Skeletal muscle cell (primary cell): ENCODE data around the gene PARP3.
"Not testable (repeated sequence)": the region's sequence is repeated elsewhere in the genome, so short reads cannot be mapped to it uniquely, and the experiment has no call there.

Experiments
- DNase-seq: peaks from one replicate; pipeline ENCODE4 v3.0.0-alpha.2; 2010; ENCODE audit warnings: low read depth
- H3K4me3 ChIP-seq: 2 replicates; pipeline ENCODE4 v1.5.1; 2011; ENCODE audit warnings: low read depth, mild to moderate bottlenecking, control low read depth, low read length, moderate library complexity

PARP3 gene

DNA sequence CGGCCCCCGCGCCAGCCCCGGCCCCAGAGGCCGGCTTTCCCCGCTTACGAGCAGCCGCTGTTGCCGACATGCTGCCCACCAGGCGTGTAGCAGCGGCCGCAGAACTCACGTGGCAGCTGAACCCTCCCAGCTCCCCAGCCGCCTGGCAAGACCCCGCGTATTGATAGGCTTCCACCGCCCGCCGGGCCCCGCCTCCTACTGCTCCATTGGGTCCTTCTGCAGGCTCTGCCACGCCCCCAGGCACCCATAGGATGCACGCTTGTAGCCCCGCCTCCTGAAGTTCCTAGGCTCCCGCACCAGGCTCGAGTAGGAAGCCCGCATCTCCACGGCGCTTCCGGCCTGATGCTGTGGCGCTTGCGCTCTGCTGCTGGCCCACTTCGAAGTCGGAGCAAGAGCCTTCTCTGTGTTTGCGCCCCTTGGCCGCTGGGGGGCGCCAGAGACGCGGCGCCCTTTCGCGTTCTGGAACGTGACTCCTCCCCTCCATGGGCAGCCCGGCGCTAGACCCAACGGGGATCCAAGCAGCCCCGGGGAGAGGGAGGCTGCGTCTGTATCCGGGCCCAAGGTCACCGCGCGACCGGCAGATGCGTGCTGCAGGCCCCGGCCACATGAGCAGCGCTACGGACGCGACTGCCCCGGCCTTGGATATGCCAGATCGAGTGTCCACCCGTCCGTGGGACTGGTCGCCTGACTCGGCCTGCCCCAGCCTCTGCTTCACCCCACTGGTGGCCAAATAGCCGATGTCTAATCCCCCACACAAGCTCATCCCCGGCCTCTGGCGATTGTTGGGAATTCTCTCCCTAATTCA lies at the start of gene PARP3, which contains the start of gene RRP9:
Gene PARP3 (plus strand): TSS at position 566 of the 805 bp plus-strand sequence. CDS start 993 bp downstream, outside the sequence.
Gene RRP9 (minus strand): TSS at position 107 of the 805 bp plus-strand sequence. CDS start 37 bp downstream, at position 70.
- H3K4me3 ChIP-seq, result peak within 1 kb of the TSS; percentile 97
- peak; percentile 100 for DNase-seq

GRCh38 chr3:51894391-51894790 lies 47.8 kb upstream of the PARP3 start:
- DNase-seq, result no peak

DNA sequence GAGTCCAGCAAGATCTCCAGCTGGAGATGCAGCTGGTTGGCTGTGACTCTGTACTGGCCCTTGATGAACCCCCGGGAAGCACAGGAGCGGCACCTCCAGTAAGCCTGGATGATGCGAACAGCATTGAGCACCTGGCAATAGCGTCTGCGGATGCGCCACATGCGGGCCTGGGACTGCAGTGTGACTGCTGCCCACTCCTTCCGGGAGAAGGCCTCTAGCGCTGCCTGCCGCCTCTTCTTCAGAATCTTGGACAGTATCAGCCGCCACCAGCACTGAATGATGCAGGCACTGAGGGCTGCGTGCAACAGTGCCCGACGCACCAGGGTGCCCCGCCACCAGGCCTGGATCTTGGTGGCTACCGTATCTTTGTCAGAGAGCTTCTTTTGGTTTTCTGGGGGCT lies 47.2 kb upstream of the PARP3 start:
- no peak for DNase-seq

More at GRCh38 chr3:51894391-51894790, 47.8 kb upstream of the PARP3 start:
- H3K4me3 ChIP-seq, result no peak overlapping the region

DNA sequence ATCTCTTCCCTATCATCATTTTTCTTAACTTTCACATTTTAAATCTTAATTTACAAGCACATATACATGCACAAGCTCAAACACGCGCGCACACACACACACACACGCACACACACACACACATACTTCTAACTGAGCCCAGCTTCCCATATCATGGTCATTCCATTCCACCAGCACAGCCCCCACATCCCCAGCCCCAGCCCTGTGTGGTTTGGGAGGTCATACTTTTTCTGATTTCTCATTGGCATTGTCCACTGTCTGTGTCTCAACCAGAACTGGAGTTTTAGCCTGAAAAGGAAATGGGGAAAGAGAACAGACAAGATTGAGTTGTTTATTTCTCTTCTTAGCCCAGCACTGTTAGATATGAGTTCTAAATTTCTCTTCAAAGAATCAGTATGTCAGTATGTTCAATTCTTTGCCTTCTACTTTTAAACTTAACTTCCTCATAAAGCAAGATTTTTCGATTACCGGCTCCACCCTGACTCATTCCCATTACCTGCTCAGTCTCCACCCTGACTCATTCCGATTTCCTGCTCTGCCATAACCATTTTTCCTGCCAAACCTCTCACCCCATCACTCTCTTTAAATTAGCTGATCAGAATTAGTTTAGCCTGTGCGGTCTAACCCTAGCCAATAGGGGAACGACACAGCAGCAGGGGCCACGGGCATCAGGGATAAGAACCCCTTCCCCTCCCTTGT lies 45.4 kb upstream of the PARP3 start:
- no peak for DNase-seq

More for the DNA sequence above, 47.2 kb upstream of the PARP3 start:
- no peak overlapping the region for H3K4me3 ChIP-seq

DNA sequence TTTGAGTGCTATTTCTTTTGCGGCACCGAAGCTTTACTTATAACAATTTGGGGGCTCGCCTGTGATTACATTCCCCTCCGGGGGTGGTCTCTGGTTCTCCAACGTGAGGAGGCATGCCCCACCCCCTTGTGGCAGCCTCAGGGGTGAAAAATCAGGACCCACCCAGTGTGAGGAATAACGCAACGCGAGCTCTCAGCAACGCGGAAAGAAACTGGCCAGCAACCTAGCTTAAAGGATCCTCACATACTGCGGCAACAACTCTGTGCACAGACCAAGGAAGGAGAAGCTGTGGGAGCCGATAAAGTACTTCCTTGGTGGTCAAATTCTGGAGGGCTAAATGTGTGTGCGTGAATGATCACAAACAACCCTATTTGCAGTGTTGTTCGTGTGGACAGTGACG lies 44.8 kb upstream of the PARP3 start:
- DNase-seq, result no peak
- no peak overlapping the region for H3K4me3 ChIP-seq

More for the DNA sequence above, 45.4 kb upstream of the PARP3 start:
- no peak overlapping the region for H3K4me3 ChIP-seq

DNA sequence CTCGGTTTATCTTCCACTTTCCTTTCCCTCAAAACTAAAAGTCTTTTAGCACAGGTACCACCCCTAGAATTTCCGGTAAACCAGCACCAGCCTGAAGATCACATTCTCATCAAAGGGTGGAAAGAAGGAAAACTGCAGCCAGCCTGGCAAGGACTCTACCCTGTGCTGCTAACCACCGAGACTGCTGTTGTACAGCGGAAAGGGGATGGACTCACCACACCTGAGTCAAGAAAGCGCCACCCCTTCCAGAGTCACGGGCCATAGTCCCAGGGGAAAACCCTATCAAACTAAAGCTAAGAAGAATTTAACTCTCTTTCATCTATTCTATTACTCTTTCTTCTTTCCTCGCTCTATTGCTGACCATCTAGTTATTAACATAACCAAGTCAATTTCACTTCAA lies 42.1 kb upstream of the PARP3 start:
- not testable (repeated sequence) for H3K4me3 ChIP-seq, DNase-seq

GRCh38 chr3:51902361-51902760 lies 39.8 kb upstream of the PARP3 start:
- not testable (repeated sequence) for H3K4me3 ChIP-seq, DNase-seq

- H3K4me3 ChIP-seq, result no peak overlapping the region
- no peak for DNase-seq
These were observed 37.9 kb upstream of the PARP3 start for GRCh38 chr3:51904034-51904823.

DNA sequence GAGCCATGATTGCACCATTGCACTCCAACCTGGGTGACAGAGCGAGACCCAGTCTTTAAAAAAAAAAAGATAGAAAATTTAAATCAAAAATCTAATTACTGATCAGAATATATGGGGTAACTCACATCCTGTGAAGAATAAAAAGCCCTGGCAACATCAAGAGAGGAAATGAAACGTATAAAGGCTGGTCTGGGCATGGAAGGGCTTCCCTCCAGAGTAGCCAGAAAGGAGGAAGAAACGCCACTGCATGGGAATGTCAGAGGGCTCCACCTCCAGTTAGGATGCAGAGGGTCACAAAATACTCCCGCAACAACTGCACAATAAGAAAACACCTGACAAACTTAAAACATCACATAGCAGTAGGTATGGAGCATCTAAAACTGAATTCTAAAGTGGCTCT lies 34.1 kb upstream of the PARP3 start:
- no peak overlapping the region for H3K4me3 ChIP-seq
- no peak for DNase-seq

DNA sequence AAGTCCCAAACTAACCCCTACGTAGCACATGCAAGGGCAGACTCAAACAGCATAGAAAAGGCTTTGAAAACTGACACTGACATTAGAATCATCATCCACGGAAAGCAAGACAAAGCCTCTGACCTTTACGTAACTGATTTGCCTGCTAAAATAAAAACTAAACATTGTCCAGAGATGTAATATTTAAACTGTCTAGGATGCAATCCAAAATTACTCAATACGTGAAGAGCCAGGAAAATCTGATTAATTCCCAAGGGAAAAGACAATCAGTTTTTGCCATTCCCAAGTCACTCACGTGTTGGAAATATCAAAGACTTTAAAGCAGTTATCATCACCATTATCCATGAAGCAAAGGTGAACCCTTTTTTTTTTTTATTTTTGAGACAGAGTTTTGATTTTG lies 25.7 kb upstream of the PARP3 start:
- no peak overlapping the region for H3K4me3 ChIP-seq
- DNase-seq, result no peak

- DNase-seq, result no peak
- H3K4me3 ChIP-seq, result no peak overlapping the region
These were observed 21.0 kb upstream of the PARP3 start for GRCh38 chr3:51921081-51921578.

DNA sequence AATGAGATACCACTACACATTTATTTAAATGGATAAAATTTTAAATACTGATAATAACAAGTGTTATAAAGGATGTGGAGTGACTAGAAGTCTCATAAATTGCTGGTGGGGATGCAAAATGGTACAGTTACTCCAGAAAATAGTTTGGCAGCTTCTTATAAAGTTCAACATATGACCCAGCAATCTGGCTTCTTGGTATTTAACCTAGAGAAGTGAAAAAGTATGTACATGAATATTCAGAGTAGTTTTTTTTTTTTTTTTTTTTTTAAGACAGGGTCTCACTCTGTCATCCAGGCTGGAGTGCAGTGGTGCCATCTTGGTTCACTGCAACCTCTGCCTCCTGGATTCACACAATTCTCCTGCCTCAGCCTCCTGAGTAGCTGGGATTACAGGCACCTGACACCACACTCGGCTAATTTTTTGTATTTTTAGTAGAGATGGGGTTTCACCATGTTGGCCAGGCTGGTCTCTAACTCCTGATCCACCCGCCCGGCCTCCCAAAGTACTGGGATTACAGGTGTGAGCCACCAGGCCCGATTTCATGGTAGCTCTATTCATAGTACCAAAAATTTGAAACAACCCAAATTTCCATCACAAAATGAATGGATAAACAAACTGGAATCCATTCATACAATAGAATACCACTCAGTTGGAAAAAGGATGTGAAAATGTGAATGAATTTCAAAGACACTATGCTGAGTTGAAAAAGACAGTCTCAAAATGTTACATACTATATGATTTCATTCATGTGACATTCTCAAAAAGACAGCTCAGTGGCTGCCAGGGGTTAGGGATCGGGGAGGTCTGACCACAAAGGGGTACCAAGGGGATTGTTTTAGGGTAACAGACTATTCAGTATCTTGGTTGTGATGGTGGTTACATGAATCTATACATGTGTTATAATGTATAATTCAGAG lies 14.8 kb upstream of the PARP3 start:
- H3K4me3 ChIP-seq, result no peak overlapping the region
- no peak for DNase-seq

GRCh38 chr3:51928438-51928837 lies 13.7 kb upstream of the PARP3 start:
- no peak for DNase-seq
- no peak overlapping the region for H3K4me3 ChIP-seq

DNA sequence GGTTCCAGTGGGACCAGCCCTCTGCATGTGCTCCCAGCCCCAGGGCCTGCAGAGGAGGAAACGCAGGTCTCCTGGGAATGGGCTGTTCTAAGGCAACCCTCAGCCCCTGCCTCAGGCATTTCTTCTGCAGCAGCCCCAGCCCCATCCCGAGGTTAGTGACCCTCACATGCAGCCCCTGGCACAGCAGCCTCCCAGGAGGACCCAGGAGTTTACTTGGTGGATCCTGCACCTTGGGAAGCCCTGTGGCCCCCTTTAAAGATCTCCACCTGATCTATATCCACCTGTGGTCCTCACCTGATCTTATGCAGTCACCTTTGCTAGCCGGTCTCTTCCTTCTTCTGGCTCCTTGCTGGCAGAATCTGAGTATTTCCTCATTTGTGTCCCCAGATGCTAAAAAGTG lies 13.2 kb upstream of the PARP3 start:
- not testable (repeated sequence) for DNase-seq, H3K4me3 ChIP-seq

GRCh38 chr3:51929420-51930003 lies 12.7 kb upstream of the PARP3 start:
- no peak for DNase-seq
- H3K4me3 ChIP-seq, result no peak overlapping the region

DNA sequence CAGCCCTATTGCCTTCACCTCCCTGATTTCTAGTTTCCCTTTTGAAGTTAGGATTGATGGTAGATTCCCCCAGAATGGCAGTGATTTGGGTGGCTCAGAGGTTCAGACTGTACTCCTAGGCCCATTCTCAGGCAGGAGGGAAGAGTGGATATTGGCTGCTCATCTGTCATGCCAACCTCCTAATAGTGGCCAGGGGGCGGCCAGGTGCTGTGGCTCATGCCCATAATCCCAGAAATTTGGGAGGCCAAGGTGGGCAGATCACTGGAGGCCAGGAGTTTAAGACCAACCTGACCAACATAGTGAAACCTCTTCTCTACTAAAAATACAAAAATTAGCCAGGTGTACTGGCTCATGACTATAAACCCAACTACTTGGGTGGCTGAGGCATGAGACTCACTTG lies 11.7 kb upstream of the PARP3 start:
- no peak overlapping the region for H3K4me3 ChIP-seq
- DNase-seq, result no peak

- DNase-seq, result no peak
- no peak overlapping the region for H3K4me3 ChIP-seq
These were observed 10.4 kb upstream of the PARP3 start for GRCh38 chr3:51931756-51932155.
